ENCODE measurements around the gene AZIN2.
A peak's percentile ranks its signal among the peaks of the same experiment; 100 is the strongest.
"Not testable (repeated sequence)": the region's sequence is repeated elsewhere in the genome, so short reads cannot be mapped to it uniquely, and the experiment has no call there.

The AZIN2 gene

DNA sequence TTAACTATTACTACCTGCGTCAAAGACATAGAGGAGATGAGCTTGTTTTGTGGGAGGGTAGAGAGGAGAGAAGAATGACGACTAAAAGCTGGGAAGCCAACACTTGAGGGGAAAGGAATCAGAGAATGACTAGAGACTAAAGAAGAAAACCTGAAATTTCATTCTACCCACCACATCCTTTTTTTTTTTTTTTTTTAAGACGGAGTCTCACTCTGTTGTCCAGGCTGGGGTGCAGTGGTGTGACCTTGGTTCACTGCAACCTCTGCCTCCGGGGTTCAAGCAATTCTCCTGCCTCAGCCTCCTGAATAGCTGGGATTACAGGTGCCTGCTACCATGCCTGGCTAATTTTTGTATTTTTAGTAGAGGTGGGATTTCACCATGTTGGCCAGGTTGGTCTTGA, 34.7 kb upstream of the AZIN2 start:
- H3K27me3 ChIP-seq (ENCODE audit: control insufficient read depth, insufficient read depth, low read length); H3K27ac ChIP-seq (ENCODE audit: low read depth, low read length); H3K9ac ChIP-seq (ENCODE audit: low read length); H3K4me3 ChIP-seq (ENCODE audit: low read length); H3K4me1 ChIP-seq (ENCODE audit: control insufficient read depth, insufficient read depth, low read length); H3K36me3 ChIP-seq (ENCODE audit: control insufficient read depth, insufficient read depth, low read length): not testable (repeated sequence)

DNA sequence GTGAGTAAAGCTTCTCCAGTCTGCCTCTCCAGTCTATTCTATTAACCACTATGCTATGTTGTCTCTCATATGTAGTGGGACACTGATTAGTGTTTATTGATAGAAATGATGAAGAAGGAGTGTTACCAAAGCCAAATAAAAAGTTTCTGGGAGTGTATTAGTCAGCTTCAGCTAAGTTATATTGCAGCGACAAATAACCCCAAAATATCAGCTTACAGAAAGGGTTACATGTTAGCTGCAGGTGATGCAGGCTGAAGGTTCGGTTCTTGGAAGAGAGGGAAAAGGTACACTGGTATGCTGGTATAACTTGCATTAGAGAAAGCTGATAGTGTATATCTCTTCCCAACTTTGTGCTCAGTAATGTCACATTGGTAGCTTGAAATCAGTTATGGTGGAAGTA, 33.7 kb upstream of the AZIN2 start:
- H3K27me3 ChIP-seq (ENCODE audit: control insufficient read depth, insufficient read depth, low read length): no peaks in the 10 kb centered on the region
- no peak overlapping the region for H3K27ac ChIP-seq (ENCODE audit: low read depth, low read length)
- no peaks in the 10 kb centered on the region for H3K36me3 ChIP-seq (ENCODE audit: control insufficient read depth, insufficient read depth, low read length)
- H3K4me1 ChIP-seq (ENCODE audit: control insufficient read depth, insufficient read depth, low read length): no peaks in the 10 kb centered on the region
- H3K9ac ChIP-seq (ENCODE audit: low read length): no peak overlapping the region
- H3K4me3 ChIP-seq (ENCODE audit: low read length): no peak overlapping the region

DNA sequence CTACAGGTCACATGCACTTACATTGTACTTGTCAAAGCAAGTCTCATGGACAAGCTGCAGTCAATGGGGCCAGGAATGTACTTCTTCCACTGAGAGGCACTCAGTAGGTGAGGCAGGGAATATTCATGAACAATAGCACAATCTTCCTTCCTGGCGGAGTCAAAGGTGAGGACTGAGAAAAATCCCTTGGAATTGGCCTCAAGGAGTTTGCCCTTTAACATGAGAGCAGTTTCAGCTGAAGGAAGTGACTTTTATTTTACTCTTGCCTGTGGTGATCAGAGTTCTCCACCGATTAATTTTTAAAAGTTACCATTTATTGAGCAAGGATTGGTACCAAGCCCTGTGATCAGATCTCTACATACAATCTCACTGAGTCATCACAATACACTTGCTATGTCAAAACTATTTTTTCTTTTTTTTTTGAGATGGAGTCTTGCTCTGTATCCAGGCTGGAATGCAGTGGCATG, 33.1 kb upstream of the AZIN2 start:
- Histone ChIP-seq H3K36me3 (ENCODE audit: control insufficient read depth, insufficient read depth, low read length) (no peaks in the 10 kb centered on the region), H3K27ac (ENCODE audit: low read depth, low read length) (no peak overlapping the region), H3K9ac (ENCODE audit: low read length) (no peak overlapping the region), H3K4me3 (ENCODE audit: low read length) (no peak overlapping the region), H3K4me1 (ENCODE audit: control insufficient read depth, insufficient read depth, low read length) (no peaks in the 10 kb centered on the region), H3K27me3 (ENCODE audit: control insufficient read depth, insufficient read depth, low read length) (no peaks in the 10 kb centered on the region)

DNA sequence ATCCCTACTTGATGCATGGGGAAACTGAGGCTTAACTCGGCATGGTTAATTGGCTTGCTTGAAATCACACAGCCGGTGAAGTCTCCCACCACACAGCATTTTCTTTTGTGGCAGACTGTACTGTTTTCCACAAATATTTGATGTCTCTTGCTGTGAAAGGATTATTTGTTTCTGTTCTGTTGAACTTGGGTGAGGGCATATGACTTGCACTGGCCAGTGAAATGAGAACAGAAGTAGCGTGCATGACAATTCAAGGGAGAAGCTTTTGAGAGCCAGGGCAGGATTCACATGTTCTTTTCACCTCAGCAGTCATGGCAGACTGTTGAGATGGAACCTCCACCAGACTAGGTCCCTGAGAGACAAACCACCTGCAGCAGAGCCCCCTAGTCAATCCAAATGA, 32.5 kb upstream of the AZIN2 start:
- no peak overlapping the region for H3K4me3 ChIP-seq (ENCODE audit: low read length)
- H3K27ac ChIP-seq (ENCODE audit: low read depth, low read length): no peak overlapping the region
- no peaks in the 10 kb centered on the region for H3K36me3 ChIP-seq (ENCODE audit: control insufficient read depth, insufficient read depth, low read length)
- H3K4me1 ChIP-seq (ENCODE audit: control insufficient read depth, insufficient read depth, low read length): no peaks in the 10 kb centered on the region
- no peaks in the 10 kb centered on the region for H3K27me3 ChIP-seq (ENCODE audit: control insufficient read depth, insufficient read depth, low read length)
- H3K9ac ChIP-seq (ENCODE audit: low read length): no peak overlapping the region

DNA sequence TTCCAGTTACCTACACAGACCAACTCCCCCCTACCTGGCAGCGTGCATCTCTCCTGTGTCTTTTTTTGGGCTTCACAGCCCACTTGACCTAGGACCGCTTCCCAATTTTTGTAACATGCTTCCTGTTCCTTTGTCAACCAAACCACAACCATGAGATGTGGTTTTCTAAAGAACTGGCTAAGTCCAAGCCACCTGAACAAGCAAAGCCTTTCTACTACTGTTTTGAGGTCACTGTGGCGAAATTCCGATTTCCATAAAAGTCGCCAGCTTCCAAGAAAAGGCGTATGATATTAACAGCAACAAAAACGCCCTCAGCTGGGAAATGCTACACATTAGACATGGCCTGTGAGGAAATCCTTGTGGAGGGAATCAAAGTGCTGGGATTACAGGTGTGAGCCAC, 31.6 kb upstream of the AZIN2 start:
- Histone ChIP-seq H3K9ac (ENCODE audit: low read length) (no peak overlapping the region), H3K4me3 (ENCODE audit: low read length) (no peak overlapping the region), H3K4me1 (ENCODE audit: control insufficient read depth, insufficient read depth, low read length) (no peaks in the 10 kb centered on the region), H3K27me3 (ENCODE audit: control insufficient read depth, insufficient read depth, low read length) (no peaks in the 10 kb centered on the region), H3K27ac (ENCODE audit: low read depth, low read length) (no peak overlapping the region), H3K36me3 (ENCODE audit: control insufficient read depth, insufficient read depth, low read length) (no peaks in the 10 kb centered on the region)

DNA sequence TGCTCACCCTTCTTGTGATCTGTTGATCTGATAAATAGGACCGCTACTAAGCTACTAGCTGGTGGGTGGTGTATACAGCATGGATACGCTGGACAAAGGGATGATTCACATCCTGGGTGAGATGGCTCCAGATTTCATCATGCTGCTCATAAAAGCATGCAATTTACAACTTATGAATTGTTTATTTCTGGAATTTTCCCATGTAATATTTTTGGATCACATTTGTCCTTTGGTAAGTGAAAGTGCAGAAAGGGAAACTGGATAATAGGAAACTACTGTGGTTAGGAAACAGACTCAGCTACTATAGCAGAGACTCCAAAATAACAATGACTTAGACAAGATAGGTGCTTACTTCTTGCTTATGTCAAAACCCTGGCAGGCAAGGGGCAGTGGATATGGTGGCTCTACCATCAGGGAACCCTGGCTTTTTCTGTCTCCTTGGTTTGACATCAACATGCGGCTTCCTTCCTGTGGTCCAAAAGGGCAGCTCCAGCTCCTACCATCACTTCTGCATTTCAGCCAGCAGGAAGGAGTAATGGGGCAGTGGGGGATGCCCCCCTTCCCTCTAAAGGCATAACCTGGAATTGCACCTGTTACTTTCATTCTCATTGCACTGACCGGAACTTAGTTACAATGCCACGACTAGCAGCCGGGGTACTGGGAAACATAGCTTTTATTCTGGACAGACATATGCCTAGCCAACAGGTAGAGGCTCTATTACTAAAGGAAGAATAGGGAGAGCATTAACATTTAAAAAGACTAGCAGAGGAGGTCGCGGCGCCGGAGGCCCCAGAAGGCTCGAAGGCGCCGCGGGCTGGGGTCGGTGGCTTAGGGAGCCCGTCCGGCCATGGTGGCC, 30.5 kb upstream of the AZIN2 start:
- Histone ChIP-seq H3K27ac (ENCODE audit: low read depth, low read length) (peak overlapping the region; percentile 38), H3K4me1 (ENCODE audit: control insufficient read depth, insufficient read depth, low read length) (peaks cover 3% of the 10 kb centered on the region)

DNA sequence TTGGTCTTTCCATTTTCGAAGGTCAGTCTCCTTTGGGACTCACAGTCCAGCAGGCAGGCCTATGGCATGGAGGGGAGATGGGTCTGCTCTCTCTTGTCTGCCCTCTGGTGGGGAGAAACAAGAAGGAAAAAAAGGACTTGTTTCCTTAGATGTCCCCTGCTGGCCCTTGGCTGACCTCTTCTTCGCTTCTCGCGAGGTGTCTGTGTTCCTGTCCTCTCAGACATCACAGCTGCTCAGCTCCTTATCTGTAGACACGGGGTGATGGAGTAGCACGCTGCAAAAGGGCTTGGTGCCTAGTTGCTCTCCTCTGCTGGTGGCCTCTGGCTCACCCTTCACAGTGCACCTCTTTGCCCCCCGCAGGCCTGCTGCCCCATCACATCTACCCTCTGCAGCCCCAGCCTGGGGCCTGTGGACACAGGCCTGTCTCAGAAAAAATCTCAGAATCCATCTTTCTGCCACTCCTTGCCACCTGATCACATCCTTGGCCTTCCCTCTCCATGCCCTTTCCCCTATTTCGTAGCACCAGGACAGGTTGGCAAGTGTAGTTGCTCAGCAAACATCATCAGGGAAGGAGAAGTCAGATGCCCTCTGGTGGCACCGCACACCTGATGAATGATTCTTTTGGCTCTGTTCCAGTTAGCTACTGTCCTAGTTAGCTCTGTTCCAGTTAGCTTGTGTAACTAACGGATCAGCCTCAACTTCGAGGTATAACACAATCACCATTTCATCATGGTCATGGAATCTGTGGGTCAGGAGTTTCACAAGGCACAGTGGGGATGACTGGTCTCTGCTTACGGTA, 25.5 kb upstream of the AZIN2 start:
- H3K9ac ChIP-seq (ENCODE audit: low read length): no peak overlapping the region

More for the DNA sequence above, 30.5 kb upstream of the AZIN2 start:
- H3K9ac ChIP-seq (ENCODE audit: low read length): no peak overlapping the region
- H3K36me3 ChIP-seq (ENCODE audit: control insufficient read depth, insufficient read depth, low read length): no peaks in the 10 kb centered on the region
- H3K27me3 ChIP-seq (ENCODE audit: control insufficient read depth, insufficient read depth, low read length): no peaks in the 10 kb centered on the region
- no peak overlapping the region for H3K4me3 ChIP-seq (ENCODE audit: low read length)

DNA sequence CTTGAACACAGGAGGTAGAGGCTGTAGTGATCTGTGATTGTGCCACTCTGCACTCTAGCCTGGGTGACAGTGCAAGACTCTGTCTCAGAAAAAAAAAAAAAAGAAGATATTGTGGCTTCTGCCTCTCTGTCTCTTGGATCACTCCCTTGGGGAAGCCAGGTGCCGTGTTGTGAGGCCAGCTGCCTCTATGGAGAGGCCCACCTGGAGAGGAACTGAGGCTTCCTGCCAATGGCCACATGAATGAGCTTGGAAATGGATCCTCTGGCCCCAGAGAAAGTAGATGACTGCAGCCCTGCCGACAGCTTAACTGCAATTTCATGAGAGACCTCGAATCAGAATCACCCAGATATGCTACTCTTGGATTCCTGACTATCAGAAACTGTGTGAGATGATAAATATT, 24.5 kb upstream of the AZIN2 start:
- no peaks in the 10 kb centered on the region for H3K36me3 ChIP-seq (ENCODE audit: control insufficient read depth, insufficient read depth, low read length)
- H3K4me3 ChIP-seq (ENCODE audit: low read length): no peak overlapping the region
- no peak overlapping the region for H3K27ac ChIP-seq (ENCODE audit: low read depth, low read length)
- no peaks in the 10 kb centered on the region for H3K27me3 ChIP-seq (ENCODE audit: control insufficient read depth, insufficient read depth, low read length)
- no peak overlapping the region for H3K9ac ChIP-seq (ENCODE audit: low read length)
- peaks cover 6% of the 10 kb centered on the region for H3K4me1 ChIP-seq (ENCODE audit: control insufficient read depth, insufficient read depth, low read length)

More for the DNA sequence above, 25.5 kb upstream of the AZIN2 start:
- Histone ChIP-seq H3K27me3 (ENCODE audit: control insufficient read depth, insufficient read depth, low read length) (no peaks in the 10 kb centered on the region), H3K36me3 (ENCODE audit: control insufficient read depth, insufficient read depth, low read length) (no peaks in the 10 kb centered on the region), H3K4me1 (ENCODE audit: control insufficient read depth, insufficient read depth, low read length) (peaks cover 6% of the 10 kb centered on the region), H3K4me3 (ENCODE audit: low read length) (no peak overlapping the region), H3K27ac (ENCODE audit: low read depth, low read length) (no peak overlapping the region)

DNA sequence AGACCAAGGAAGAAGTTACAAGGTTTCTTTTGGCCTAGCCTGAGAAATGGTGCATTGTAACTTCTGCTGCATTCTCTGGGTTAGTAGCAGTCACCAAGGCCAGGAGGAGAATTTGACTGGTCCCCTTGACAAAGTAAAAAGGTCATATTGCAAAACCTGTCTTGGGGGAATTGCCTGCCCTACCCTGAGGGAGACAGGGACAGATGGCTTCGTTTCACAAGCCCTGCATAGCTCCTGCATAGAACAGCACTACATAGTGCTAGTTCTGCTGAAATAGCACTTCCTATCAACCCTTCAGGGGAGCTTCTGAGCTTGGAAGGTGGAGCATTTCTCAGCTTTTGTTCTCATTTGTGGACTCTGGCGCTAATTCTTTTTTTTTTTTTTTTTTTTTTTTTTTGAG, 23.9 kb upstream of the AZIN2 start:
- Histone ChIP-seq H3K36me3 (ENCODE audit: control insufficient read depth, insufficient read depth, low read length) (no peaks in the 10 kb centered on the region), H3K9ac (ENCODE audit: low read length) (no peak overlapping the region), H3K27me3 (ENCODE audit: control insufficient read depth, insufficient read depth, low read length) (no peaks in the 10 kb centered on the region), H3K4me1 (ENCODE audit: control insufficient read depth, insufficient read depth, low read length) (peaks cover 6% of the 10 kb centered on the region), H3K27ac (ENCODE audit: low read depth, low read length) (no peak overlapping the region), H3K4me3 (ENCODE audit: low read length) (no peak overlapping the region)

DNA sequence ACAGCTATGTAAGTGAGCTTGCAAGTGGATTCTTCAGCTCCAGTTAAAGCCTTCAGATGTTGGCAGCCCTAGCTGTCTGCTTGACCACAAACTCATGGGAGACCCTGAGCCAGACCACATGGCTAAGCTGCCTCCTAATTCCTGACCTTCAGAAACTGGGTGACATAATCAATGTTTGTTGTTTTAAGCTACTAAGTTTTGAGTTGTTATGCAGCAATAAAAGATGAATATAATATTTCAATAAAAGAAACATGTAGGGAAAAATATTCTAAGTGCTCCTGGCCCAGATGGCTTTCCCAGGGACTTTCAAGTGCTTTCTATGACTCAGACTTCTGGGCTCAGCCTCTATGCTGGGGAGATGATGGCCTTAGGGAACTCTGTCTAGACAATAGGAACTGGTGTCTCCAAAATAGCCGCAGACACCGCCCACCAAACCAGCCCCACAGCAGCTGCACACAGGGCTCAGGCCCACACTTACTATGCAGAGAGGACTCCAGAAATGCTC, 20.3 kb upstream of the AZIN2 start:
- H3K4me3 ChIP-seq (ENCODE audit: low read length): no peak overlapping the region
- no peak overlapping the region for H3K27ac ChIP-seq (ENCODE audit: low read depth, low read length)
- peaks cover 1% of the 10 kb centered on the region for H3K4me1 ChIP-seq (ENCODE audit: control insufficient read depth, insufficient read depth, low read length)
- H3K36me3 ChIP-seq (ENCODE audit: control insufficient read depth, insufficient read depth, low read length): no peaks in the 10 kb centered on the region
- no peak overlapping the region for H3K9ac ChIP-seq (ENCODE audit: low read length)
- H3K27me3 ChIP-seq (ENCODE audit: control insufficient read depth, insufficient read depth, low read length): no peaks in the 10 kb centered on the region

DNA sequence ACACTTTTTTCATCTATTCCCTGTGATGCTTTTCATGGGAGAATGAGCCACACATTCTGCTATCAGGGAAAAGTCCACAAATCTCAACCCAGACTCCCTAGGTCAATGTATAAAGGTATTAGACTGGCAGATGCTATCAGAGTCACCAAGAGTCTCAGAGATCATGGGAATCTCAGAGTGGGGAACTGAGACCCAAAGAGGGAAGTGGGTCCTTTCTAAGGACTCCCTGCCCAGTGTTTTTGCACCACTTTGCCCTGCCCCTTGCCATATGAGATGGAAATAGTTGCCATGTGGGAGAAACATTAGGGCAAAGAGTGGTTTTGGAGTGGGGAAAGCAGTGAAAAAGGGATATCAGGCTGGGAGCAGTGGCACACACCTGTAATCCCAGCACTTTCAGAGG, 19.1 kb upstream of the AZIN2 start:
- Histone ChIP-seq H3K36me3 (ENCODE audit: control insufficient read depth, insufficient read depth, low read length) (no peaks in the 10 kb centered on the region), H3K27ac (ENCODE audit: low read depth, low read length) (no peak overlapping the region), H3K4me1 (ENCODE audit: control insufficient read depth, insufficient read depth, low read length) (no peaks in the 10 kb centered on the region), H3K27me3 (ENCODE audit: control insufficient read depth, insufficient read depth, low read length) (no peaks in the 10 kb centered on the region), H3K9ac (ENCODE audit: low read length) (no peak overlapping the region), H3K4me3 (ENCODE audit: low read length) (no peak overlapping the region)

DNA sequence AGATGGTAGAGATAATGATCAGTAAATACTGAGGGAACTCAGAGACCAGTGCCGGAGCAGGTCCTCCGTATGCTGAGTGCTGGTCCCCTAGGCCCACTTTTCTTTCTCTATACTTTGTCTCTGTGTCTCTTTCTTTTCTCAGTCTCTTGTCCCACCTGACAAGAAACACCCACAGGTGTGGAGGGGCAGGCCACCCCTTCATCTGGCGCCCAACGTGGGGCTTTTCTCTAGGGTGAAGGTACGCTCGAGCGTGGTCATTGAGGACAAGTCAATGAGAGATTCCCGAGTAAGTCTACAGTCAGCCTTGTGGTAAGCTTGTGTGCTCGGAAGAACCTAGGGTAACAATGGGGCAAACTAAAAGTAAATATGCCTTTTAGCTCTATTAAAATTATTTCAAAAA, 16.7 kb upstream of the AZIN2 start:
- H3K27ac ChIP-seq (ENCODE audit: low read depth, low read length); H3K4me3 ChIP-seq (ENCODE audit: low read length); H3K9ac ChIP-seq (ENCODE audit: low read length); H3K4me1 ChIP-seq (ENCODE audit: control insufficient read depth, insufficient read depth, low read length); H3K27me3 ChIP-seq (ENCODE audit: control insufficient read depth, insufficient read depth, low read length); H3K36me3 ChIP-seq (ENCODE audit: control insufficient read depth, insufficient read depth, low read length): not testable (repeated sequence)

All from rectal smooth muscle tissue (tissue), 1 donor.